ENCODE data around the gene GPR32.
"Not testable (repeated sequence)": the region's sequence is repeated elsewhere in the genome, so short reads cannot be mapped to it uniquely, and the experiment has no call there.

Gene GPR32

DNA sequence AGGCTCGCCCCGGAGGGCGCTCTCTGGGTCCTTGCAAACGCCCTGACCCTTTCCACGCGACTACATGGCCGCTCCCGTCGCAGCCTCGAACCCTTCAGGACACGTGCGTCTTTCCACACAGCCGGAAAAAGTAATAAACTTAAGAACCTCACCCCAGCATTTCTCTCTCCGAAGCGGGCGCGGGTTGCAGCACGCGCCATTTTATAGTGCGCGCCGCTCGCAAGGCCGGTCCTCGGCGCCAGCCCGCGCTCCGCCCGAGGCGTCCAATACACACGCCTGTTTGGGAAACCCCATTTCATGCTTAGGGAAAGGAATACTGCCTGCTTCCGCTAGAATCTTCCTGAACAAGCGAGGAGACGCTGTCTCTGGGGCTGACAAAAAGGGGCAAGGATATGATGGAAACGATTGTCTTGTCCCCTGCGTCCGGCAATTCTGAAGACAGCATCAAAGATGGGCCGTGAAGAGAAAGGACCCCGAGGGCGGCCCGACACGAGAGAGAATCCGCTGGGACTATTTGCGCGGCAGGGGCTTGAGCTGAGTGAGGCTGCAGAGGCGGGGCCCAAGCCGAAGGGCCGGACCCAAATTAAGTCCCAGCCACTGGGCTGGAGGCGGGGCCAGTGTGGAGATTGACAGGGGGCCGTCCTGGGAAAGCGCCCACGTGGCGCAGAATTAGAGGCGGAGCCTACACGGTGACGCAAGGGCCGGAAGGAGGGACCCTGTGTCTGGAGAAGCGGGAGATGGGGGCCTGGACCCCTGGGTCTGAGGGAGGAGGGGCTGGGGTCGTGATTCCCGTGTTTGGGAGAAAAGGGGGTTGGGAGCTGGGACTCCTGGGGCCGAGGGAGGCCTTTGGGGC is 34.4 kb downstream of the GPR32 start:
- peak; percentile 96 for DNase-seq

DNA sequence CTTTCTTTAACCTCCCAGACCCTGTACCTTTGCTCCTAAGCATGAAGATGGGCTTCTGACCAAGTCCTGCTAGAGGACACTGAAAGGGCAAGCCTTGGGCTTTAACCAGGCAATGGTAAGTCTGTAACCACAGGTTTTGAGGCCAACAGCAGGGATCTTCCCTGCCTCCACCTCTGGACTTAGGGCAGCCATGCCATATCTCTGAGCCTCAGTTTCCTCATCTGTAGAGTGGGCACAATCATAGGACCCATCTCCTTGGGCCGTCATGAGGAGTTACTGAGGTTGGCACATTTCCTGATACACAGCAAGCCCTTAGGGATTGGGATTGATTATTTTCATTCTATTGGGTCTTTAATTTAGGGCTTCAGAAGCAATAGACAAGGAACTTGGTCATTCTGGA is 38.6 kb downstream of the GPR32 start:
- no peak for DNase-seq

DNA sequence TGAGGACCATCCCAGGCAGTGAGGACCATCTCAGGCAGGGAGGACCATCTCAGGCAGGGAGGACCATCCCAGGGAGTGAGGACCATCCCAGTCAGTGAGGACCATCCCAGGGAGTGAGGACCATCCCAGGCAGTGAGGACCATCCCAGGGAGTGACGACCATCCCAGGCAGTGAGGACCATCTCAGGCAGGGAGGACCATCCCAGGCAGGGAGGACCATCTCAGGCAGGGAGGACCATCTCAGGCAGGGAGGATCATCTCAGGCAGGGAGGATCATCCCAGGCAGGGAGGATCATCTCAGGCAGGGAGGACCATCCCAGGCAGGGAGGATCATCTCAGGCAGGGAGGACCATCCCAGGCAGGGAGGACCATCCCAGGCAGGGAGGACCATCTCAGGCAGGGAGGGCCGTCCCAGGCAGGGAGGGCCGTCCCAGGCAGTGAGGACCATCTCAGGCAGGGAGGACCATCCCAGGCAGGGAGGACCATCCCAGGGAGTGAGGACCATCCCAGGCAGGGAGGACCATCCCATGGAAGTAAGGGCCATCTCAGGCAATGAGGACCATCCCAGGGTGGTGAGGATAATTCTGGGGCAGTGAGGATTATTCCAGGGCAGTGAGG is 41.5 kb downstream of the GPR32 start:
- not testable (repeated sequence) for DNase-seq

DNA sequence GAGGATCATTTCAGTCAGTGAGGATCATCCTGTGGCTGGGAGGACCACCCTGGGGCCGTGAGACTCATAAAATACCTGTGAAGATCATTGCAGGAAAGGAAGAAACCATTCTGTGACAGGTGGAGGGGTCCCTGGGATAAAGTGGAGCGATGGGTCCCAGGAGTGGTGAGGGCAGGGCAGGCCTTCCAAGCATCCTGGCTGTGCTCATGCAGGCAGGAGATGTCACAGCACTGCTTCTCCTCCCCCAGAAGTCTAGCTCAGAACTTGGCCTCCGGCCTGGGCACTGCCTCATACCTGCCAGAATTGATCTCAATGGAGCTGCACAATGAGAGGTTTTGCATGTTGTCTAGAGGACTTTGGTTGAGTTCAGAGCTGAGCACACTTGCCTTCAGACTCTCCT is 42.2 kb downstream of the GPR32 start:
- DNase-seq: no peak

DNA sequence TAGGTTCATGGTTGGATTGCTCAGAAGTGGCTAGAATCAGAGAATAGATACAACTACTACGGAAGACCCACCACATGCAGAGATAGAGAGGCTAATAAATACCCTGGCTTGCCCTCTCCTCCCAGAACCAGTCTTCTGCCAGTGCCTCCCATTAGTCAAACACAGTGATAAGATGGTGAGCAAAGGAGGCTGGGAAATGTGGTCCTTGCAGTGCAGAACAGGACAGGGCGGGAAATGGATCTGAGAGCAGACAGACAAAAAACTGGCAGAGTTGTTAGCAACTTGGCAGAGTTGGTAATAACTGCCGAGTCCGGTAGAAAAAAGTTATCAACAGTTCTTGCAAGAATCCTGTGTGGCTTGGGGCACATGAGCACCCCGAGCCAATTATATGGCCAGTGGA is 44.6 kb downstream of the GPR32 start:
- DNase-seq: no peak

DNA sequence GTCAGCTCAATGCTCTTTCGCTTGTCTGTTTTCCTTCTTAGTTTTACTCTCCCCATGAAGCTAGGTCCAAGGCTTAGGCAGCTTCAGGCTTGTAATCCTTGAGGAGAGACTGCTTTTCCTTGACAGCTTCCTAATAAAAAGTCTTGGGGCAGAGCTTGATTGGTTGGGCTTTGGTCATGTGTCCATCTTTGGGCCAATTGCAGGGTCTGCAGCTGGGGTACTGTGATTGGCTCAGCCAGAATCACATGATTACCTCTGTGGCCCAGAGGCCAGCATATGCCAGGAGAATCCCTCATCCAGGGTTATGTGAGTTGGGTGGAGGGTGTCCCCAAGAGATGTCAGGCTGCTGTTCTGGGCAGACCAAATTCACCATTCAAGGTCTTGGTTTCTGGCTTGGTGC is 45.2 kb downstream of the GPR32 start:
- DNase-seq: no peak

DNA sequence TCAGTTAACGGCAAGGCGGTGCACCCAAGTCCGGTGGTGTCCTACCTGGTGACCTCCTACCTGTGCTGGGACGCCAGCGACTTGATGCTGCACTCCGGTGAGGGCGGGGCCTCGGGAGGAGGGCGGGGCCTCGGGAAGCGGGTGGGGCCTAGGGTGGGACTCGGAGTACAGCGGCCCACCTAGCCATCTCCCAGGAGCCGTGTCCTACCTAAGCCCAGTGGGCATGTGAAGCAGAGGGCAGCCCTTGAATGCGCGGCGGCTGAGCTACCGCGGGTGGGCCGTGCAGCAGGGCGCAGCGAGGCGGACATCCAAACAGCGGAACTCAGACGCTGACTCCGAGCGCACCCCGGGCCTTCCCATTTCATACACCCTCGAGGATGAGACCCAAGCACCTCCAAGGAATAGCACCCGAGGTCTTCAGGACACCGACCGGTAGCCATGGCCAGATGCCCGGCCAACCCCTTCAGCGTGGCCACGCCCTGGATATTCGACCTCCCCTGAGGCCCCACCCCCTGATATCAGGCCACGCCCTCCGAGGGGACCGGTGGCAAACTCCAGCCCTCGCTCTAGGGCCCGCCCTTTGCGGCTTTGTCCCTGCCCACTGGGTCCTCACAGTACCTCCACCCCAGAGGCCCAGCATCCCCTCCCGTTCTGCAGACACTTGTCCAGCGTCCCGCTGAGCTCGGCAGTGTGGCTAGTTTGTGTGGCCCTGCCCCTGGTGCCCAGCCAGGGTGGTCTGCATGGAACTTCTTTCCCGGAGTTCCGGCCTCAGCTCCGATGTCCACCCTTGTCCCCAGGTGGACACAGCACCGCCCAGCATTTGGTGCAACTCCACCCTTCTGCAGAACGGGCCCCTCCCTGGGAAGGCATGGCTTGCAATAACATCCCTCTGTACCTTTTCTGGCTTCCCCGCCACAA is 47.9 kb downstream of the GPR32 start:
- DNase-seq: no peak

DNA sequence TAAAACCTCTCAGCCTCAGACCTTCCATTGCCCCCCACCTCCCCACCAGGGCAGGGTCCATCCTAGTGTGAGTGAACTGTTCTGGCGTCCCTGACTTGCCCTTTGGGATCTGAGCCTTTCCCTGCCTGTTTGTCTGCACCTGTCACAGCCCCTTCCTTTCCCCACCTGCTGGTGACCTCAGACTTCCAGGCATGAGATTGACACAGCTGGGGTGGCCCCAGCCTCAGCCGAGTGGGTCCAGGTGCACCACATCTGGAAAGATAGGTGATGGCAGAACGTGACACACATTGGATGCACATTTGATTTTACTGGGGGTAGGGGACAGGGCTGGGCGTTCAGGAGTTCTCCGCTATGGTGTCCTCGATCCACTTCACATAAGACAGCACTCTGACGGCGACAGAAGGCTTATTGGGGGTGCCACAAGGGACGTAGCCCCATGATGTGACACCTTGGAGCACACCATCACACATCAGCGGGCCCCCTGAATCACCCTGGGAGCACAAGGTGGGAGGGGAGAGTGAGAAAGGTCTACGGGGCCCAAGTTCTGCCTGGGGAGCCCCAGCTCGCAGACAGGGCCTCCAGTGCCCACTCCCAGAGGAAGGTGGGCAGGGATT is 48.7 kb downstream of the GPR32 start:
- DNase-seq: no peak

DNA sequence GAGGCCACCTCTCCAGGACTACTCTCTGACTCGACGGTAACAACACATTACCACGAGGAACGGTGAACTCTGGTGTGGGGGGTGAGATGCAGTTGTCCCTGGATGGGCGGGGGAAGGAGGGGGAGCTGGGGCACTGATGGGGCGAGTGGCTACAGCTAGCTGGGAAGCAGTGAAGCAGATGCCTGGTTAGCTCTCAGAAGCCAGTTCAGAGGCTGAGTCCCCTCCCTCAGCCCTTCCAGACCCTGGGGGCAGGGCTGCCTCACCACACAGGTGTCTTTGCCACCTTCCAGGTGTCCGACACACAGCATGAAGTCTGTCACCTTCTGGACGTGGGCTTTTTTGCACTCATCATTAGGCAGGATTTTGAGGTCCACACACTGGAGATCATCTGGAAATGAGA is 49.4 kb downstream of the GPR32 start:
- no peak for DNase-seq

DNA sequence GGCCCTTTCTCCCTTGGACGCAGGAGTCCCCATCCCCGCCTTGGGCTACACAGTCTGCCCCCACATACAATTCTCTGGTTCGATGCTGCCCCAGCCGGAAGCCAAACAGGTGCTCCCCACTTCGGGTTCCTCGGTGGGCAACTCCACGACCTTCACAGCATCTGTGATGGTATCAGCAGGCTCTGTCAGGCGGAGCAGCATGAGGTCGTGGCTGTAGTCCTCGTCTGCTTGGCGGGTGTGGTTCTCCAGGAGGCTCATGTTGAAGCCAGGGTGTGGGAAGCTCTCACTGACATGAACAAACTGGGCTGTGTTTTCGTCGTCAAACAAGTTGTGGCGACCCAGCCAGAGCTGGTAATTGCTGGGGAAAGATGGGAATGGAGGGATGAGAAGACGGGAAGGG is 49.8 kb downstream of the GPR32 start:
- no peak for DNase-seq

DNA sequence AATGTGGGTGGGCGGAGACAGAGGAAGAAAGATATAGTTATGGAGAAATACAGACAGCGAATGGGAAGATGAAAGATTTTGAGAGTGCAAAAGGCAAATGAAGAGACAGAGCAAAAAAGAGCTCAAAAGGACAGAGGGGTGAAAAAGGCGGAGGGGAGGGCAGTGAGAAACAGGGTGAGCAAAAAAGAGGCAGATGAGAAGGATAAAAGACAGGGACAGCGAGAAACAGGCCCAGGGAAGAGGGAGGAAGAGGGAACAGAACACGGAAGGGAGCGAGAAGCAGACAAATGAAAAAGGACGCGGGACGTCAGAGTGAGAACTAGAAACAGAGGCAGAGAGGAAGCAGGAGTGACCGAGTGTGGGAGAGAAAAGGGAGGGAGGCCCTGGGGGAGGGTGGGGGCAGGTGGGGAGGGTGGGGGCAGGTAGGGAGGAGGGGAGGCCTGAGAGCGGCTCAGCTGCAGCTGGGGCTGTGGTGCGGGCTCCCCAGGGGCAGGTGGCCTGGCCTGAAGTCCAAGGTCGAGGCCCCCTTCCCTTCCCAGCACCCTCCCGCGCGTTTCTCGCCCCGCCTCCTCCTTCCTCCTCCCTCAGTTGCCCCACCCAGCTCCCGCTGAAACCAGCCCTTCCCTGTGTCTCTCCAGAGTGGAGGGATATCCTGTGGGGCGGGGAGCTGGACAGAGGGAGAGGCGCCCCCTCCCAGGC is 50.4 kb downstream of the GPR32 start:
- DNase-seq: no peak

DNA sequence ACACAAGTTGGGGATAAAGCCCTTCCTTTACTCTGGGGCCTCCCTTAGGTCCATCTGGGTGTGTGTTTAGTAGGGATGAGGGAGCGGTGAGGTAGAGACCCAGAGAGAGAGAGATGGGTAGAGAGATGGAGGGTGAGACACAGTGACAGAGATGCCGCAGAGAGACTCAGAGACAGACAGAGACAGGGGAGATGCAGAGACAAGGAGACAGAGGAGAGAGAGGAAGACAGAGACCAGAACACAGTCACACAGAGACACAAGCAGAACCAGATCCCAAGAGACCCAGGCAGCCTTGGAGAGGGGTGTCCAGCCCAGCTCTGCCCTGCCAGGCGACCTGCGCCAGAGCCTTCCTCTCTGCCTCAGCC is 51.0 kb downstream of the GPR32 start:
- DNase-seq: no peak
